HG03103 (cell line): ENCODE results near the gene EHMT2.
"Not testable (repeated sequence)": the region's sequence is repeated elsewhere in the genome, so short reads cannot be mapped to it uniquely, and the experiment has no call there.

Source experiments
- ATAC-seq: cut with Tn5 transposase; IDR thresholded peaks from one replicate; pipeline ENCODE4 v1.9.1; 2021; ENCODE audit warnings: low read depth; ENCODE audit not compliant: unreplicated experiment

Gene EHMT2

DNA sequence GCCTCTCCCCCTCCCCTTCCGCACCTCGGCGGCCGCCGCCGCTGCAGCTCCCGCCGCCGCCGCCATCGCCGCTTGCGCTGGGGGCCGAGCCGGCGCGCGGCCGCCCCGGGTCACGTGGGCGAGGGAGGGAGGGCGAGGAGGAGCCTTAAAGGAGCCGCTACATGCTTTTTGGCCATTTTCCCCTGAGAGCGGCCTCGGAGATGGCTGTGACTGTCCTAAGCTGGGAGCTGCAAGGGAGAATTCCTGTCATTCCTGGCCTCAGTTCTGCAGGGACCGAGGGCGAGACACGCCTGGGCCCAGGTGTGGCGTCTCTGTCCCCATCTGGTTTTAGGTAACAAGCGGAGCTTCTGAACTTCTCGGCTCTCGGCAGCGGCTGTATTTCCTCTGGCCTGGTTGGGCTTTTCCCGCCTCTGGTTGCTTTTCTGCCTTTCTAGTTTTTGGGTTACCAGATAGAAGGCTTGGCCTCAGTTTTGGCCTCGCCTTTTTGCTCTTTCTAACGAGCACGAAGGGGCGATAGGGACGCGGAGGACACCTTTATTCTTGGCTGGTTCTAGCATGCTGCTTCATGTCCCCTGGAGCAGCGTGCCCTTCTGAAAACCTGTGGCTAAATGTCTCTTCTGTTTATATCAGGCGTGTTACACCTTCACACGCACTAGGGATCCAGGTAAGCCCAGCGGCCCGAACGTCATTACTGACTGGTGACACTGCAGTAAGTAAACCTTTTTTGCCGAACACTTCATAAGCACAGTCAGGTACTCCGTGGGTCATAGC, at the start of gene EHMT2:
EHMT2 (minus strand) TSS at position 87 of the 771 bp plus-strand sequence; CDS start at position 66, 21 bp downstream.
- ATAC-seq = no peak

DNA sequence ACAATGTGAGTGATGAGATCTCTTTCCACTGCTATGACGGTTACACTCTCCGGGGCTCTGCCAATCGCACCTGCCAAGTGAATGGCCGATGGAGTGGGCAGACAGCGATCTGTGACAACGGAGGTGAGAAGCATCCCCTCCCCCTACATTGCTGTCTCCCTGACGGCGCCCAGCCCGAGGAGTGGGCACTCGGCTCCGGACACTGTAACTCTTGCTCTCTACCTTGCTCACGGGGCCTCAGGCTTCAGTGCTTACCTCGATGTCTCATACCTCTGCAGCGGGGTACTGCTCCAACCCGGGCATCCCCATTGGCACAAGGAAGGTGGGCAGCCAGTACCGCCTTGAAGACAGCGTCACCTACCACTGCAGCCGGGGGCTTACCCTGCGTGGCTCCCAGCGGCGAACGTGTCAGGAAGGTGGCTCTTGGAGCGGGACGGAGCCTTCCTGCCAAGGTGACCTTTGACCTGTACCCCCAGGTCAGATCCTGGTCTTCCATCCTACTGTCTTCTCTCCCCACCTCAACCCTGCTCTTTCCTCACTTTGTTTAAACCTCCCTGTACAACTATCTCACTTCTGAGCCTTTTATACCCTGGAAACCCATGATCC, 49.7 kb upstream of the EHMT2 start:
- ATAC-seq = no peak

DNA sequence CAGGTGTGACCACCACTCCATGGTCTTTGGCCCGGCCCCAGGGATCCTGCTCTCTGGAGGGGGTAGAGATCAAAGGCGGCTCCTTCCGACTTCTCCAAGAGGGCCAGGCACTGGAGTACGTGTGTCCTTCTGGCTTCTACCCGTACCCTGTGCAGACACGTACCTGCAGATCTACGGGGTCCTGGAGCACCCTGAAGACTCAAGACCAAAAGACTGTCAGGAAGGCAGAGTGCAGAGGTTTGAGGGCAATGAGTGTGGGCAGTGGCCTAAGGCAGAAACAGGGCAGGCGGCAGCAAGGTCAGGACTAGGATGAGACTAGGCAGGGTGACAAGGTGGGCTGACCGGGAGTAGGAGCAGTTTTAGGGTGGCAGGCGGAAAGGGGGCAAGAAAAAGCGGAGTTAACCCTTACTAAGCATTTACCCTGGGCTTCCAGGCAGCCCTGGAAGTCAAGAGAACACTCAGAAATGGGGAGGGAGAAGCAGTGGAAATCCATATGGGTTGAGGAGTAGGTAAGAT, 48.9 kb upstream of the EHMT2 start:
- no peak for ATAC-seq

DNA sequence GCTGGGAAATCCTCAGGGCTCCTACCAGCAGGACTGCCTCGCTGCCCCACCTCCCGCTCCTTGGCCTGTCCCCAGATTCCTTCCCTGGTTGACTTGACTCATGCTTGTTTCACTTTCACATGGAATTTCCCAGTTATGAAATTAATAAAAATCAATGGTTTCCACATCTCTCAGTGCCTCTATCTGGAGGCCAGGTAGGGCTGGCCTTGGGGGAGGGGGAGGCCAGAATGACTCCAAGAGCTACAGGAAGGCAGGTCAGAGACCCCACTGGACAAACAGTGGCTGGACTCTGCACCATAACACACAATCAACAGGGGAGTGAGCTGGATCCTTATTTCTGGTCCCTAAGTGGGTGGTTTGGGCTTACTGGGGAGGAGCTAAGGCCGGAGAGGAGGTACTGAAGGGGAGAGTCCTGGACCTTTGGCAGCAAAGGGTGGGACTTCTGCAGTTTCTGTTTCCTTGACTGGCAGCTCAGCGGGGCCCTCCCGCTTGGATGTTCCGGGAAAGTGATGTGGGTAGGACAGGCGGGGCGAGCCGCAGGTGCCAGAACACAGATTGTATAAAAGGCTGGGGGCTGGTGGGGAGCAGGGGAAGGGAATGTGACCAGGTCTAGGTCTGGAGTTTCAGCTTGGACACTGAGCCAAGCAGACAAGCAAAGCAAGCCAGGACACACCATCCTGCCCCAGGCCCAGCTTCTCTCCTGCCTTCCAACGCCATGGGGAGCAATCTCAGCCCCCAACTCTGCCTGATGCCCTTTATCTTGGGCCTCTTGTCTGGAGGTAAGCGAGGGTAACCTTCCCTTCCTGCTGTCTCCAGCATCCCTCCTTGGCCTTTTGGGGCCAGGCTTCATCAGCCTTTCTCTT, 48.2 kb upstream of the EHMT2 start, which contains the start of gene CFB:
CFB (plus strand) TSS at position 589 of the 863 bp plus-strand sequence; CDS start at position 716, 127 bp downstream.
- no peak for ATAC-seq

DNA sequence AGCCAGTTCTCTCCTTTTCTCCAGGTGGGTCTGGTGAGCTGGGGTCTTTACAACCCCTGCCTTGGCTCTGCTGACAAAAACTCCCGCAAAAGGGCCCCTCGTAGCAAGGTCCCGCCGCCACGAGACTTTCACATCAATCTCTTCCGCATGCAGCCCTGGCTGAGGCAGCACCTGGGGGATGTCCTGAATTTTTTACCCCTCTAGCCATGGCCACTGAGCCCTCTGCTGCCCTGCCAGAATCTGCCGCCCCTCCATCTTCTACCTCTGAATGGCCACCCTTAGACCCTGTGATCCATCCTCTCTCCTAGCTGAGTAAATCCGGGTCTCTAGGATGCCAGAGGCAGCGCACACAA, 47.6 kb upstream of the EHMT2 start:
- no peak for ATAC-seq

DNA sequence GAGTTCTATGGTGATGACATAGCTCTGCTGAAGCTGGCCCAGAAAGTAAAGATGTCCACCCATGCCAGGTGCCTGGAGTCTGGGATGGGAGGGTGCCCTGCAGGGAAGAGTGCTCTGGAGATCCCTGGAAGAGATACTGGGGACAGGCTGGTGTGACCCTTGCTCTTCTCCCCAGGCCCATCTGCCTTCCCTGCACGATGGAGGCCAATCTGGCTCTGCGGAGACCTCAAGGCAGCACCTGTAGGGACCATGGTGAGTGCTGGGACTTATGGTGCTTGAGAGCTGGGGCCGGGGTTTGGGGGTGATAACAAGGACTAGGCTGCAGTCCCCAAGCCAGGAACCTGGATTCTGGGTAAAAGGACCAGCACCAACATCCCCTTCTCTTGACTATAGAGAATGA, 46.2 kb upstream of the EHMT2 start:
- no peak for ATAC-seq

DNA sequence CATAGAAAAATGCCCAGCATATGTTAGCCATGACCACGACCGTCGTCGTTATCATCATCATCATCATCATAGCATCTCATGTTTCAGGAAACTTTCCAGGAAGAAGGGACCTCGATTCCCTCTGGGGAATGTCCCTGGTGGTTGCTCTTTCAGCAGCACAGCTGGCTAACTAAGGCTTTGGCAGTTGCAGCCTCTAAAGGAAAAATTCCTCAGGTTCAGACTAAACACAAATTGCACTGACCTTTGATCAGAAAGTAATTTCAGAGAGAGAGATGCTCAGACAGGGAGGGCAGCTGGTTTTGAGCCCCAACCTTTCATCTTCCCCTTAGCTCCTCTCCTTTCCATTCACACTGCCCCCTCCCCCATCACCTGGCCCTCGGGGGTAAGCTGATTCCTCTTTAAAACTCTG, 42.8 kb upstream of the EHMT2 start:
- no peak for ATAC-seq

DNA sequence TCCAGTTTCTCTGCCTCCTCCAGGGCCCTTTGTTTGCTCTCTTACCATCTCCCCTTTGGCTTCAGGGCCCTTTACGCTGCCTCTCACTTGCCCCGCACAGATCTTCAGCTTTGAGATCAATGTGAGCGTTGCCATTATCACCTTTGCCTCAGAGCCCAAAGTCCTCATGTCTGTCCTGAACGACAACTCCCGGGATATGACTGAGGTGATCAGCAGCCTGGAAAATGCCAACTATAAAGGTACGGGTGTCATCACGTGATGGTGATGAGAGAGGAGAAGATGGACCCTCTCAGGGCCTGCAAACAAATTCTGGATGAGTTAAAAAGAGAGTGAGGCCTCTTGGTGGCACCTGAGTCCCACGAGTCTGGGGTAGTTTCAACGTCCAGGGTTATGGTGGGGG, 38.3 kb upstream of the EHMT2 start:
- ATAC-seq = no peak

DNA sequence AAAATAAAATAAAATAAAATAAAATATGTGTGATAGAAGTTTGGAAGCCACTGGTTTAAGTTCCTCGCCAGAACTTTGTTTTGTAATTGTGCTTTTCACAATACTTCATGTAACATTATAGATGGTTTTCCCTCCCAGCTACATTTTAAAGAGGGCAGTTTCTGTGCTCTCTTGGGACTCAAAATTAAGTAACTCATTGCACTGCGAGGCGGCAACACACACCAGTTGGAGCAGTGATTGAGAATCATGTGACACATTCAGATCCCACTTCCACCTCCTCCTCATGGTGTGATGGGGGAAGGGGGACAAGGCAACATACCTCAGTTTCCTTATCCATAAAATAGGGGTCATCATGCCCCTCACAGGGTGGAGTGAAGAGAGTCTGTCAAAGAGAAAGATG, 37.5 kb upstream of the EHMT2 start:
- no peak for ATAC-seq

DNA sequence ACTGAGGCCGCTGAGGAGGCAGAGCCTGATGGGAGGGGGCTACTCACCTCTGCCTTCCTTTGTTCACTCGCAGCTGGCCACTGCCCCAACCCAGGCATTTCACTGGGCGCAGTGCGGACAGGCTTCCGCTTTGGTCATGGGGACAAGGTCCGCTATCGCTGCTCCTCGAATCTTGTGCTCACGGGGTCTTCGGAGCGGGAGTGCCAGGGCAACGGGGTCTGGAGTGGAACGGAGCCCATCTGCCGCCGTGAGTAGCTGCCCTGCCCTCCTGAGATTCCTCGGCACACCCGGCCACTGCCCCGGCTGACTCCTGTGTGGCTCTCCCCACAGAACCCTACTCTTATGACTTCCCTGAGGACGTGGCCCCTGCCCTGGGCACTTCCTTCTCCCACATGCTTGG, 36.0 kb upstream of the EHMT2 start:
- ATAC-seq = no peak

DNA sequence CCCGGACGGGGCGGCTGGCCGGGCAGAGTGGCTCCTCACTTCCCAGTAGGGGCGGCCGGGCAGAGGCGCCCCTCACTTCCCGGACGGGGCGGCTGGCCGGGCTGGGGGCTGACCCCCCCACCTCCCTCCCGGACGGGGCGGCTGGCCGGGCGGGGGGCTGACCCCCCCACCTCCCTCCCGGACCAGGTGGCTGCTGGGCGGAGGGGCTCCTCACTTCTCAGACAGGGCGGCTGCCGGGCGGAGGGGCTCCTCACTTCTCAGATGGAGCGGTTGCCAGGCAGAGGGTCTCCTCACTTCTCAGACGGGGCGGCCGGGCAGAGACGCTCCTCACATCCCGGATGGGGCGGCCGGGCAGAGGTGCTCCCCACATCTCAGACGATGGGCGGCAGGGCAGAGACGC, 34.6 kb upstream of the EHMT2 start:
- not testable (repeated sequence) for ATAC-seq

DNA sequence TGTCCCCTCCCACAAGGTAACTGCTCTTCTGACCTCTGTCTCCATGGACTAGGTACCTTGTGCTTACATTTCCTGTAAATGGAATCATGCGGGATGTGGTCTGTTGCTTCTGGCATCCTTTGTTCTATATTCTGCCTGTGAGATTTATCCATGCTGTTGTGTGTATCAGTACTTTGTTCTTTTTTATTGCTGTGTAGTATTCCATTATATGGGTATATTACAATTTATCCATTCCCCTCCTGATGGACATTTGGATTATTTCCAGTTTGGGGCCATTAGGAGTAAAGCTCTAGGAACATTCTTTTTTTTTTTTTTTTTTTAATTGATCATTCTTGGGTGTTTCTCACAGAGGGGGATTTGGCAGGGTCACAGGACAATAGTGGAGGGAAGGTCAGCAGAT, 33.5 kb upstream of the EHMT2 start:
- ATAC-seq = no peak

DNA sequence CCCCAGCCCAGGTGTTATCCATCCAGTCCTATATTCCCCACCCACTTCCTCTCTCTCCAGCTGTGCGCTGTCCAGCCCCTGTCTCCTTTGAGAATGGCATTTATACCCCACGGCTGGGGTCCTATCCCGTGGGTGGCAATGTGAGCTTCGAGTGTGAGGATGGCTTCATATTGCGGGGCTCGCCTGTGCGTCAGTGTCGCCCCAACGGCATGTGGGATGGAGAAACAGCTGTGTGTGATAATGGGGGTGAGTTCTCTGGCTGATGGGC, 31.1 kb upstream of the EHMT2 start:
- ATAC-seq = no peak

DNA sequence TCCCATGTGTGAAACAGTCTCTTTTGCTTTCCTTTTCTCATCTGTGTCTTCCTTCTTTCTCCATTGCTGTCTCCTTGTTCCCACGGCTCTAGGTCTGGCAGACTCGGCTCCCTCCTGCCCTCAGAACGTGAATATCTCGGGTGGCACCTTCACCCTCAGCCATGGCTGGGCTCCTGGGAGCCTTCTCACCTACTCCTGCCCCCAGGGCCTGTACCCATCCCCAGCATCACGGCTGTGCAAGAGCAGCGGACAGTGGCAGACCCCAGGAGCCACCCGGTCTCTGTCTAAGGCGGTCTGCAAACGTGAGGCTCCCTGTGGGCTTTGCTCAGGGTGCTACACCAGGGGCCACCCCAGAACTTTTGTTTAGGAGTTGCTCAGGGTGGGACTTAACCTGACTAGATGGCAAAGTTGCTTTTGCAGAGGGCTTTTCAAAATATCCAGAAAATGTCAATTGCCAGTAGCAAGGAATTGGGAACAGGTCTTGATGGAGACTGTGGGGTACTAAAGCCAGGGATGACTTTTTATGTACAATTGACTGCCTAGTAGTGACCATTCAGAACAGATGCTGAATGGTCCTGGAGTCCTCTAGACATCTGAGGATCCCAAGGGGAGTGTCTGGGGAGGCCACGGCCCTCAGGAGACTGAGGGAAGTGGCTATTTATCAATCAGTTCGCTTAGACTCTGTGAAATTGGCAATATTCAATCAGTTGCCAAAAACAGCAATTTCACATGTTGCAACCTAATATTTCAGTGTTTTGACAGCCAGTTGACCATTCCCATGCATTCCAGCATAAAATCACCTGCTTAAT, 30.6 kb upstream of the EHMT2 start:
- ATAC-seq = no peak

DNA sequence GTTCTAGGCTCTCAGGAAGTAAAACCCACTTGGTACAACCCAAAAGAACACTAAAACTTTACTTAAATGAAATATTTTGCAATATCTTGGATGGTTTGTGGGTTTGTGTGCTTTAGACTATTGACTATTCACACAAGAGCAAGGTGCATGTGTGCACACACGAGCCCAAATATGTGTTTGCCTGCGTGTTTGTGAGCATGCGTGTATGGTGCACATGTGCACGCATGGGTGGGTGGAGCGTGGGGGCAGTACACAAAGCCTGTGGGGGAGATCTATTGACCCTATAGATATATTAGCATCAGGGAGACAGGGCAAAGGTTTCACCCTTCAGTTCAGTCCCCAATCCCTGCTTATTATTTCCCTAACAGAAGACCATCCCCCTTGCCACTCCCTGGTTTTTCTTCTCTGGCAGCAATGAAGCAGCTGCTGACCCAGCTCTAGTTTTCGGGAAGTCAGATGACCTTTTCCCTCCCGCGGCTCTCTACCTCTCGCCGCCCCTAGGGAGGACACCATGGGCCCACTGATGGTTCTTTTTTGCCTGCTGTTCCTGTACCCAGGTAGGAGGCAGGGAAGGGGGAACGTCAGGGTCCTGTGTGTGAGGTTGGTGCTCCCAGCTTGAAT, 29.9 kb upstream of the EHMT2 start, which contains the start of gene C2:
C2 (plus strand) TSS at position 476 of the 621 bp plus-strand sequence; CDS start at position 512, 36 bp downstream.
- ATAC-seq = no peak

DNA sequence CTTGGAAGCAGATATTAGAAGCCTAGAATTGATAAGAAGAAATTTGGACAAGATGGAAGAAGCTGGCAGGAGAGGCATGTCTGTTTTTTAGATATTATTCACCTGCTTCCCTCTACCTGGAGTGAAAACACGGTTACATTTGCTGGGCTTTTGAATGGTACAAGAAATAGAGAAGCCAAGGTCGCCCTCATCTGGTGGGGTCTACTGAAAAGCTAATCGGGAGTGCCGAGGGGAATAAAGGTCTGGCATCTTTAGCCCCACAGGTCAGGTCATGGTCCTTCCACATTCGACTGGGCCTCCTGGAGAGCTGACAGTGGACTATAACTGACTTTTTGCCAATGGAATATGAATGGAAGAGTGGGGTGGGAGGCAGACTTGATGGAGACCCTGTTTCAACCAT, 25.4 kb upstream of the EHMT2 start:
- no peak for ATAC-seq

DNA sequence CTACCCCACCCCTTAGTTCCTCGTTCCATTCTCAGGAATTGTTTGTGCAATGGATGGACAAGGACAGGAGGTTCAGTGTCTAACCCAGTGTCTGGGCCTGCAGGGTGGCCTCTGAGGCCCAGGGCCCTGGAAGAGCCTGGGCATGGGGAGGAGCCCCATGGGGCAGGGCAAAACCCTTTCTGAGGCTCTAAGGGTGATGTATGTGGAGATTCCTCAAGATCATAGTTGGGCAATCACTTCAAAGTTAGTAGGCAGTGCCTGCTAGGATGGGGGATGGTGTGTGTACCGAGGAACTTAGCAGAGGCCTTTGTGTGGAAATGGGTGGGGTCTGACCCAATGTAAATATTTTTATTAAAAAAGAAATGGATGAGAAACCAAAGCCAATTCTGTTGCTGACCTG, 23.3 kb upstream of the EHMT2 start:
- ATAC-seq = no peak

DNA sequence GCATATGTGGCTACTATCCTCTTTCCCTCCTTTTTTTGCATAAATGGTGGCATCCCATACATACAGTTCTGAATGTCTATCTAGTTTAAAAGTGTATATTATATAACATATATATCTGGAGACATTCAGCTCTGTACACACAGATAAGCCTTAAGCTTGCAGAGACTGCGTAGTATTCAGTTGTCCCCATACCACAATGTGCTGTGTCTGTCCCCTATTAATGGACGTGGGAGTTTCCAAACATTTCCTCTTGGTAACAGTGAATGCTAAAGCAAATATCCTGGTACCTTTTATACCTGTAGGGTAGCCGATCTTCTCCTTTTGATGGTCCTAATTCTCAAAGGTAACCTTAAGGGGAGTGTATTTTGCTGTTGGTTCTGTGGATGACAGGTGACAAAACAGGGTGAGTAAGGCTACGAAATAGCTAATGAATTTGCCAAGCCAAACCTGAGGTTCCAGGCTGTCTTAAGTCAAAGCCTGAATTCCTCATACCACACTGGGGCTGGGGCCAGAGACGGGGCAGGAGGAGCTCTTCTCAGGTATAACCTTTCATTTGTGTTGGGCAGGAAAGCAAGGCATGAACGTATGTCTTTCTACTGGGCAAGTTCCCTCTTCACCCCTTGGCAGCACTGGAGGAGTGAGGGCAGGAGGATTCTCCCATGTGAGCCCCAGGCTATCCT, 22.3 kb upstream of the EHMT2 start:
- ATAC-seq = no peak

DNA sequence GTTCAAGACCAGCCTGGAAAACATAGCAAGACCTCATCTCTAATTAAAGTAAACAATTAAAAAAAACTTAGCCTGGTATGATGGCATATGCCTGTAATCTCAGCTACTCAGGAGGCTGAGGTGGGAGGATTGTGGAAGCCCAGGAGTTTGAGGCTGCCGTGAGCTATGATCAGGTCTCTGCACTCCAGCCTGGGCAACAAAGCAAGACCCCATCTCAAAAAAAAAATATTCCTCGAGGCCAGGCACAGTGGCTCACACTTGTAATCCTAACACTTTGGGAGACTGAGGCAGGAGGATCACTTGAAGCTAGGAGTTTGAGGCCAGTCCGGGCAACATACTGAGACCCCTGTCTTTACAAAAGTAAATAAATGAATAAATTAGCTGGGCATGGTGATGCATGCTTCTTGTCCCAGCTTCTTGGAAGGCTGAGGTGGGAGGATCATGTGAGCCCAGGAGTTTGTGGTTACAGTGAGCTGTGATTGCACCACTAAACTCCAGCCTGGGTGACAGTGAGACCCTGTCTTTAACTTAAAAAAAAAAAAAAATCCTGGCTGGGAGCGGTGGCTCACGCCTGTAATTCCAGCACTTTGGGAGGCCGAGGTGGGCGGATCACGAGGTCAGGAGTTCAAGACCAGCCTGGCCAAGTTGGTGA, 20.7 kb upstream of the EHMT2 start:
- no peak for ATAC-seq
